IMR-90 (cell line): ENCODE data around the gene BANP. TPM values are rescaled to one million over a fixed set of nuclear protein-coding genes. Genes with fewer than 3 reads are reported as not detected.
A peak's percentile ranks its signal among the peaks of the same experiment; 100 is the strongest.

Source experiments
- ATAC-seq: fragments of 200-7000 bp; cut with Tn5 transposase; 2 replicates; pipeline ENCODE4 v1.9.1; 2020; ENCODE audit warnings: low read depth, mild to moderate bottlenecking, moderate library complexity
- BruUV-seq: library from RNA; stranded (reverse); fragments of 400-500 nt; replicated peaks from 2 replicates; lab custom pipeline; 2021; lab: Mats Ljungman, UMichigan
- CTCF ChIA-PET: fragments of 300-600 bp; formaldehyde crosslinking; extraction: SDS; loops from one replicate; lab custom pipeline; 2021; ENCODE audit warnings: antibody characterized with exemption; lab: Yijun Ruan, JAX
- POLR2A ChIA-PET: fragments of 300-600 bp; sonication (Branson Sonifier 250); formaldehyde crosslinking; loops from one replicate; lab custom pipeline; 2022; ENCODE audit warnings: antibody characterized with exemption; ENCODE audit not compliant: unreplicated experiment; lab: Charles Lee
- DNase-seq: peaks from one replicate; pipeline ENCODE4 v3.0.0; 2013
- H2AFZ ChIP-seq: replicated peaks from 2 replicates; pipeline ENCODE3; 2013; ENCODE audit warnings: low read length, mild to moderate bottlenecking; ENCODE audit not compliant: poor library complexity
- H2AK5ac ChIP-seq: 2 replicates; pipeline ENCODE4 v1.6.1; 2013; ENCODE audit warnings: low read depth, low read length, inconsistent platforms
- H2AK9ac ChIP-seq: replicated peaks from 2 replicates; pipeline ENCODE3; 2013; ENCODE audit warnings: mild to moderate bottlenecking, low read depth, low read length, moderate library complexity; ENCODE audit not compliant: poor library complexity
- H2BK120ac ChIP-seq: 2 replicates; pipeline ENCODE4 v1.6.1; 2013; ENCODE audit warnings: low read depth, low read length, inconsistent platforms
- H2BK15ac ChIP-seq: 3 replicates; pipeline ENCODE4 v1.6.1; 2013; ENCODE audit warnings: low read depth, low read length, inconsistent platforms
- H2BK20ac ChIP-seq: 2 replicates; pipeline ENCODE4 v1.6.1; 2013; ENCODE audit warnings: low read depth, mild to moderate bottlenecking, inconsistent platforms, low read length, moderate library complexity
- H2BK5ac ChIP-seq: 2 replicates; pipeline ENCODE4 v1.6.1; 2013; ENCODE audit warnings: mild to moderate bottlenecking, low read depth, low read length, inconsistent platforms; ENCODE audit not compliant: poor library complexity, severe bottlenecking
- H3K14ac ChIP-seq: replicated peaks from 2 replicates; pipeline ENCODE4 v1.6.1; 2013; ENCODE audit warnings: low read depth, low read length, inconsistent platforms
- H3K18ac ChIP-seq: 2 replicates; pipeline ENCODE4 v1.6.1; 2013; ENCODE audit warnings: low read depth, low read length, control low read depth
- H3K23ac ChIP-seq: 2 replicates; pipeline ENCODE4 v1.6.1; 2013; ENCODE audit warnings: low read depth, low read length, inconsistent platforms
- H3K27ac ChIP-seq: 2 replicates; pipeline ENCODE4 v1.5.1; 2013; ENCODE audit warnings: mild to moderate bottlenecking, control low read depth, low read length; ENCODE audit not compliant: insufficient read depth
- H3K27me3 ChIP-seq: 2 replicates; pipeline ENCODE4 v1.6.1; 2013; ENCODE audit warnings: low read length; ENCODE audit not compliant: control insufficient read depth, insufficient read depth
- H3K36me3 ChIP-seq: 2 replicates; pipeline ENCODE4 v1.6.1; 2013; ENCODE audit warnings: low read length, mixed read lengths; ENCODE audit not compliant: control insufficient read depth, insufficient read depth
- H3K4ac ChIP-seq: 2 replicates; pipeline ENCODE4 v1.6.1; 2013; ENCODE audit warnings: low read depth, low read length, inconsistent platforms
- H3K4me1 ChIP-seq: 2 replicates; pipeline ENCODE4 v1.6.1; 2013; ENCODE audit warnings: low read length, mixed read lengths; ENCODE audit not compliant: control insufficient read depth, insufficient read depth
- H3K4me2 ChIP-seq: 2 replicates; pipeline ENCODE4 v1.6.1; 2013; ENCODE audit warnings: low read depth, mild to moderate bottlenecking, control low read depth, low read length, moderate library complexity
- H3K4me3 ChIP-seq: 2 replicates; pipeline ENCODE4 v1.5.1; 2013; ENCODE audit warnings: low read depth, mild to moderate bottlenecking, control low read depth, low read length, moderate library complexity; ENCODE audit not compliant: insufficient read depth
- H3K56ac ChIP-seq: 2 replicates; pipeline ENCODE4 v1.6.1; 2013; ENCODE audit warnings: low read length, inconsistent platforms; ENCODE audit not compliant: insufficient read depth; ENCODE audit errors: extremely low read depth
- H3K79me1 ChIP-seq, 2 experiments: 2 replicates each; pipeline ENCODE4 v1.6.1; 2013; ENCODE audit warnings: low read length in 2 of 2, inconsistent platforms in 1 of 2, low read depth in 1 of 2
- H3K9ac ChIP-seq: 2 replicates; pipeline ENCODE4 v1.6.1; 2013; ENCODE audit warnings: low read depth, low read length, control low read depth
- H3K9me1 ChIP-seq: 2 replicates; pipeline ENCODE4 v1.6.1; 2013; ENCODE audit warnings: low read length, inconsistent platforms; ENCODE audit not compliant: insufficient read depth
- H3K9me3 ChIP-seq: 2 replicates; pipeline ENCODE4 v1.6.1; 2013; ENCODE audit warnings: low read length; ENCODE audit not compliant: control insufficient read depth, insufficient read depth
- H4K20me1 ChIP-seq: 2 replicates; pipeline ENCODE4 v1.6.1; 2013; ENCODE audit warnings: low read length, inconsistent platforms; ENCODE audit not compliant: insufficient read depth
- H4K5ac ChIP-seq: 2 replicates; pipeline ENCODE4 v1.6.1; 2013; ENCODE audit warnings: mild to moderate bottlenecking, low read depth, low read length, control low read depth
- H4K8ac ChIP-seq, 2 experiments: 2 replicates each; pipeline ENCODE4 v1.6.1; 2013; ENCODE audit warnings: low read depth in 2 of 2, low read length in 2 of 2, control low read depth in 1 of 2, inconsistent platforms in 1 of 2
- H4K91ac ChIP-seq: 2 replicates; pipeline ENCODE4 v1.6.1; 2013; ENCODE audit warnings: low read depth, low read length, inconsistent platforms; ENCODE audit not compliant: insufficient read depth
- CEBPB ChIP-seq: IDR thresholded peaks from 2 replicates; pipeline ENCODE4 v1.6.1; 2012; ENCODE audit warnings: low read depth, low read length, improper control_type of control experiment
- CTCF ChIP-seq: conservative IDR thresholded peaks from 2 replicates; pipeline ENCODE4 v1.5.1; 2012; ENCODE audit warnings: mild to moderate bottlenecking, low read depth, low read length, improper control_type of control experiment
- POLR2A ChIP-seq: IDR thresholded peaks from 2 replicates; pipeline ENCODE4 v1.6.1; 2012; ENCODE audit warnings: mild to moderate bottlenecking, low read depth, low read length
- RAD21 ChIP-seq: IDR thresholded peaks from 2 replicates; pipeline ENCODE4 v1.6.1; 2012; ENCODE audit warnings: low read length, improper control_type of control experiment
- SMC3 ChIP-seq: fragments of 150-350 bp; IDR thresholded peaks from 2 replicates; pipeline ENCODE4 v1.6.1; 2016; ENCODE audit warnings: low read depth, mild to moderate bottlenecking, antibody characterized with exemption, low read length, moderate library complexity
- WGBS, 2 experiments: methylation state at CpG; one replicate each; pipeline versions ENCODE4 v1.1.5 to v1.1.7; 2013; ENCODE audit warnings: missing lambda C conversion rate in 2 of 2; ENCODE audit not compliant: insufficient read length in 1 of 2; ENCODE audit errors: extremely low coverage in 2 of 2; 5-methylcytosine and 5-hydroxymethylcytosine counted together
- dilution Hi-C: fragments of 300-500 bp; cut with HindIII; formaldehyde crosslinking; loops from one replicate; pipeline ENCODE4 v1.14.3; 2018; ENCODE audit warnings: low sequenced_read_pairs; ENCODE audit not compliant: unreplicated experiment
- in situ Hi-C: fragments of 300-500 bp; cut with MboI; formaldehyde crosslinking; loops from 3 replicates; pipeline ENCODE4 v1.14.3; 2019; ENCODE audit warnings: low sequenced_read_pairs, inconsistent platforms, mixed read lengths
- intact Hi-C: fragments of 100-400 bp; cut with micrococcal nuclease; formaldehyde crosslinking; loops from 2 replicates; pipeline ENCODE4 v1.10.0; 2022
- polyA plus RNA-seq, 3 experiments: library from polyadenylated mRNA; depleted of rRNA; stranded (reverse); fragments of >200 nt; gene quantifications; 2 replicates each; pipeline ENCODE4 v1.2.3, GENCODE V29; 2012; ENCODE audit warnings: low replicate concordance in 1 of 3
- total RNA-seq: library from RNA; depleted of rRNA; stranded (reverse); fragments of >200 nt; gene quantifications from 2 replicates; pipeline ENCODE4 v1.2.3, GENCODE V29; 2012

The BANP gene
- total and polyA plus RNA-seq, 2 of the 4 experiments (the other 2 are of a cell fraction): 17.4 to 17.9 TPM

DNA sequence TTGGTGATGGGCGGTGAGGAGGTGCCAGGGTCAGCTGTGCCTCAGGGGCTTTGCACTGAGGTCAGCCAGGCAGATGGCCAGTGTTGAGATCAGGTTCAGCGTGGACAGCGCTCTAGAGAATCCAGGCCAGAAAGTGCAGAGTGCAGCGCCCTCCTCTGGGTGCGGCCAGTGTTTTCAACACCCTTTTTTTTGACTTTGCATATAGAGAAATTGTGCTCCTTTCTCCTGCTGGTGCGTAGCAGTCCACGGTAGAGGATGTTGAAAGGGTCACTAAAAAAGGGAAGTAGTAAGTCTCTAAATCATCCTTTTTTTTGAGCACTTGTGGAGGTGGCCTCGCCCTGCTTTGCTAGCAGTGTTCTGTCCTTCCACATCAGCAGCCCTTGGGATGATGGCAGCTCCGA, 53.9 kb downstream of the BANP start:
- Histone ChIP-seq H3K9me3 (no peaks in the 10 kb centered on the region), H2BK120ac (no peak overlapping the region), H3K23ac (no peak overlapping the region), H3K4ac (no peak overlapping the region), H3K4me3 (no peak overlapping the region), H3K4me2 (no peak overlapping the region), H3K18ac (no peak overlapping the region), H3K56ac (no peak overlapping the region), H3K36me3 (peaks cover 16% of the 10 kb centered on the region), H2AK5ac (no peak overlapping the region), H2BK5ac (no peak overlapping the region), H3K27ac (no peak overlapping the region), H3K9me1 (no peaks in the 10 kb centered on the region; the same call in none of the 2 replicates), H3K4me1 (no peaks in the 10 kb centered on the region), H2AFZ (no peak overlapping the region), H4K5ac (no peak overlapping the region), H2BK15ac (no peak overlapping the region), H4K91ac (no peak overlapping the region), H2AK9ac (no peak overlapping the region), H4K8ac (no peak overlapping the region), H3K14ac (no peak overlapping the region), H4K20me1 (peaks cover 12% of the 10 kb centered on the region; the same call in 1 of the 2 replicates), H3K9ac (no peak overlapping the region), H3K79me1 (peaks cover 3 to 31% of the 10 kb centered on the region in 2 experiments; a peak in 2 of 4 replicates), H3K27me3 (no peaks in the 10 kb centered on the region), H2BK20ac (no peak overlapping the region)
- in situ Hi-C loops: no loop called here
- POLR2A ChIA-PET: no interaction called here
- WGBS, 2 experiments: 90% methylated on average over 2 of the region's 9 CpGs; no CpG with 5 or more reads in 1 of the 2 experiments
- CTCF ChIA-PET: no interaction called here
- TF ChIP-seq RAD21 (peak; percentile 26; the same call in 1 of the 2 replicates), CTCF (peak; percentile 20; the same call in 1 of the 2 replicates), POLR2A (no peak), CEBPB (no peak), SMC3 (peak; percentile 28; the same call in 1 of the 2 replicates)
- BruUV-seq: no TSS peak
- dilution Hi-C loops: no loop called here
- intact Hi-C loops: no loop called here
- DNase-seq (no peak), ATAC-seq (no peak)
